ENCODE data around the gene AOC3.

DNA sequence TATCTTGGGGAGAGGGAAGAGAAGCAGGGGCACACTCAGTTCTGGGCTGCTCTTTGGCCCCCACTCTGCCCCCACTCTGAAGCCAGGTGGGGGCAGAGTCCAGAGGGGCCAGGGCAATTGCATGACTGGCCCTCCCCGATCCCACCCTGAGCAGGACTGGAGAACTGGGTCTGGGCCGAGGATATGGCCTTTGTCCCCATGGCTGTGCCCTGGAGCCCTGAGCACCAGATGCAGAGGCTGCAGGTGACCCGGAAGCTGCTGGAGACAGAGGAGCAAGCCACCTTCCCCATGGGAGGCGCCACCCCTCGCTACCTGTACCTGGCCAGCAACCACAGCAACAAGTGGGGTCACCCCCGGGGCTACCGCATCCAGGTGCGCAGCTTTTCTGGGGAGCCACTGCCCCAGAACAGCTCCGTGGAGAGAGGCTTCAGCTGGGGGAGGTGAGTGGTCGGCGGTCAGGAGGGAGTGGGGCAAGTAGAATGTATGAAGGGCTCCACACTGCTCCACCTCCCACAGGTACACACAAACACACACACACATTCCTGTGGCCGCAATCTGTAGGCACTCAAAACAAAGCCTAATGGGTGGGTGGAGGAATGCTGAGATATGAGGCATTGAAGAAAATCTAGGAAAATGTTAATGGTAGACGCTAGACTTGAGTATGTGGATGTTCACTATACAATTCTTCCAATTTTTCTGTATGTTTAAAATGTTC is 21.4 kb downstream of the AOC3 start:
- TF ChIP-seq POLR2A (IDR thresholded peaks at IDR 0.05; ENCODE audit: low read length) (no peak), GATA1 (IDR thresholded peaks at IDR 0.05; ENCODE audit: low read depth, low read length) (no peak)
